Measurements from ENCODE around the gene HNMT. TPM values are rescaled to one million over a fixed set of nuclear protein-coding genes. Genes with fewer than 3 reads are reported as not detected.

HNMT gene
- total RNA-seq, 2 donors from 2014 or later, result 43.9 to 83.2 TPM

DNA sequence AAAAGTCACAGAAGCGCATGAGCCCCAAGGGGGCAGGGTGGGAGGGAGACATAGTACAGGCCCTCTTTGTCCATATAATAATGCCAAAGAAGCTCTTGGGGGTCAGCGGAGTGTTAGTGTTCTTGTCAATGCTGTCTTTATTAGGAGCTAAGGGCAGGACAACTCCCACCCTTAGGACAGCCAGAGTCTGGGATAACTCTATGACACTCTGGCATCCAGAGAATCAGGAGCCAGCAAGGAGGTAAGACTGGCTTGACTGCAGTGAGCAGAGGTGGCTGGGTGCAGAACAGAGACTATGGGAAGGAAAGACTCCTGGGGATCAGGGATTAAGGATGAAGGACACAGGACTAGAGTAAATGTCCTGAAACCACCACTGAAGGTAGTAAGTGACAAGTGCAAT is 19.0 kb upstream of the HNMT start:
- TF ChIP-seq POLR2A (IDR thresholded peaks at IDR 0.05) (no peak), CTCF (IDR thresholded peaks at IDR 0.05) (no peak), POLR2AphosphoS5 (IDR thresholded peaks at IDR 0.05) (no peak)
- H3K4me3 ChIP-seq, result no peak overlapping the region
- no peaks in the 10 kb centered on the region for H3K36me3 ChIP-seq
- H3K9me3 ChIP-seq, result no peaks in the 10 kb centered on the region
- intact Hi-C loops (cut with DNase I), result loop anchor here (10.0 kb wide), 1 partner anchor 430 kb away; no protein-coding TSS in a partner anchor
- H3K4me1 ChIP-seq (replicated peaks), result no peaks in the 10 kb centered on the region
- H3K27ac ChIP-seq, result no peak overlapping the region
- no peaks in the 10 kb centered on the region for H3K27me3 ChIP-seq (replicated peaks; ENCODE audit: insufficient read depth)
- WGBS, result 72% methylated on average over 2 of the region's 2 CpGs
- no peak for DNase-seq (ENCODE audit: low spot score)

GRCh38 chr2:137946227-137946626 is 18.0 kb upstream of the HNMT start:
- TF ChIP-seq POLR2AphosphoS5 (IDR thresholded peaks at IDR 0.05) (no peak), CTCF (IDR thresholded peaks at IDR 0.05) (no peak), POLR2A (IDR thresholded peaks at IDR 0.05) (no peak)
- Histone ChIP-seq H3K36me3 (no peaks in the 10 kb centered on the region), H3K9me3 (no peaks in the 10 kb centered on the region), H3K4me3 (no peak overlapping the region), H3K4me1 (replicated peaks) (no peaks in the 10 kb centered on the region), H3K27ac (no peak overlapping the region), H3K27me3 (replicated peaks; ENCODE audit: insufficient read depth) (no peaks in the 10 kb centered on the region)
- DNase-seq (ENCODE audit: low spot score), result no peak
- intact Hi-C loops (cut with DNase I), result loop anchor here (10.0 kb wide), 1 partner anchor 429 kb away; no protein-coding TSS in a partner anchor

DNA sequence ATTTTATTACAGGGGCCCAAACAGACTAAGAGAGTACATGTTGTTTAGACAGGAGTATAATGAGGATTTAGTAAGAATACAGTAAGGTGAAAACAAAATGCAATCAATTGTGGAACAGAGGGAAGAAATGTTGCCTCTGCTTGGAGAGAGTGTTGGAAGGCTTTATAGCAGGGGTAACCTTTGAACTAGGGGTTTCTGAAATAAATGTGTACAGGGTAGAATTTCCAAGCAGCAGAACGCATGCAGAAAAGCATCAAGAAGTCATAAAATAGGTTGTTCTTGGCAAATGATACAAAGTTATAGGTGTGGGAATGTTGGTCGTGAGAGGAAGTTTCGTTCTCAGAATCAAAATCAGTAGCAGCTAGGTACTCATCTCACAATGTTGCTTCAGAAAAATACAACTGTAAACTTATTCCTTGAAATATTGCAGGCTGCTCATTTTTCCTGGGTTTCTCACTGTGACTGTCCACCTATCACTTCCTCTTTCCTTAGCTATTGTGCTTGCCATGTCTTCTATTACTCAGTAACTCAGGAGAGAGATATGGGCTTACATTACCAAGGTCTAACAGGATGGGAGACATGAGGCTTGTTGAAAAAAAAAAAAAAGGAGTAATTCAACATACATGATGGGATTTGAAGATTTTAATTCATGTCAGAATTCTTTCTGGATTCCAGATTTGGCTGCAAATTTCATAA is 17.1 kb upstream of the HNMT start:
- intact Hi-C loops (cut with DNase I), result loop anchor here (10.0 kb wide), 1 partner anchor 428 kb away; no protein-coding TSS in a partner anchor
- no peak overlapping the region for H3K27ac ChIP-seq
- TF ChIP-seq POLR2AphosphoS5 (IDR thresholded peaks at IDR 0.05), result no peak
- no peak for TF ChIP-seq POLR2A (IDR thresholded peaks at IDR 0.05)
- TF ChIP-seq CTCF (IDR thresholded peaks at IDR 0.05), result no peak
- H3K27me3 ChIP-seq (replicated peaks; ENCODE audit: insufficient read depth), result no peaks in the 10 kb centered on the region
- no peak for DNase-seq (ENCODE audit: low spot score)
- 71% methylated on average over 3 of the region's 3 CpGs for WGBS
- no peaks in the 10 kb centered on the region for H3K36me3 ChIP-seq
- H3K4me1 ChIP-seq (replicated peaks), result no peaks in the 10 kb centered on the region
- no peaks in the 10 kb centered on the region for H3K9me3 ChIP-seq
- H3K4me3 ChIP-seq, result no peak overlapping the region

- no peak overlapping the region for H3K27ac ChIP-seq
- H3K4me3 ChIP-seq, result no peak overlapping the region
- DNase-seq (ENCODE audit: low spot score), result peak; percentile 66
- H3K4me1 ChIP-seq (replicated peaks), result no peaks in the 10 kb centered on the region
- TF ChIP-seq POLR2AphosphoS5 (IDR thresholded peaks at IDR 0.05) (peak; percentile 28), CTCF (IDR thresholded peaks at IDR 0.05) (peak in 3 of 4 experiments; percentile 64 to 67 (median 66)), POLR2A (IDR thresholded peaks at IDR 0.05) (no peak)
- no peaks in the 10 kb centered on the region for H3K27me3 ChIP-seq (replicated peaks; ENCODE audit: insufficient read depth)
- H3K36me3 ChIP-seq, result no peaks in the 10 kb centered on the region
- WGBS, result 43% methylated on average over 4 of the region's 4 CpGs
- H3K9me3 ChIP-seq, result no peaks in the 10 kb centered on the region
- intact Hi-C loops (cut with DNase I), result loop anchor here (10.0 kb wide), 1 partner anchor 427 kb away; no protein-coding TSS in a partner anchor
Measured at GRCh38 chr2:137947728-137948336, 16.4 kb upstream of the HNMT start.

Measured in prostate gland (tissue), 2 donors.